GM10266 (cell line): ENCODE data around the gene TINCR.
"Not testable (repeated sequence)": the region's sequence is repeated elsewhere in the genome, so short reads cannot be mapped to it uniquely, and the experiment has no call there.

Experiments used
- DNase-seq: peaks from one replicate; pipeline ENCODE4 v3.0.0; 2012; ENCODE audit errors: extremely low spot score
- CTCF ChIP-seq: IDR thresholded peaks from 2 replicates; pipeline ENCODE4 v1.5.1; 2012; ENCODE audit warnings: mild to moderate bottlenecking, low read depth; ENCODE audit not compliant: control insufficient read depth, insufficient read depth; ENCODE audit errors: missing control alignments

Gene TINCR

GRCh38 chr19:5567360-5567969 lies at the start of gene TINCR:
TSS of gene TINCR (minus strand) at chr19:5567953.
- no peak for TF ChIP-seq CTCF

GRCh38 chr19:5617080-5617479 lies 49.3 kb upstream of the TINCR start:
- TF ChIP-seq CTCF: no peak
- DNase-seq: no peak

More at GRCh38 chr19:5567360-5567969, at the start of gene TINCR:
- no peak for DNase-seq

GRCh38 chr19:5615756-5616327 lies 48.1 kb upstream of the TINCR start:
- no peak for TF ChIP-seq CTCF
- no peak for DNase-seq

- no peak for TF ChIP-seq CTCF
- no peak for DNase-seq
Measured at GRCh38 chr19:5612891-5613865, 45.4 kb upstream of the TINCR start.

GRCh38 chr19:5609881-5610448 lies 42.2 kb upstream of the TINCR start:
- no peak for DNase-seq
- TF ChIP-seq CTCF: no peak

- DNase-seq: not testable (repeated sequence)
Measured at GRCh38 chr19:5608766-5609165, 41.0 kb upstream of the TINCR start.

GRCh38 chr19:5608291-5608690 lies 40.5 kb upstream of the TINCR start:
- no peak for DNase-seq
- no peak for TF ChIP-seq CTCF
